Inferior parietal cortex (tissue), 1 donor: ENCODE data around the gene LMOD3.

Experiments
- DNase-seq: peaks from one replicate; pipeline ENCODE4 v3.0.0-alpha.2; 2016; ENCODE audit errors: extremely low spot score

The LMOD3 gene

GRCh38 chr3:69121950-69122349, 445 bp downstream of the LMOD3 start:
- DNase-seq: no peak

GRCh38 chr3:69121513-69121912, 882 bp downstream of the LMOD3 start:
- DNase-seq: no peak

- peak; percentile 92 for DNase-seq
Observed at GRCh38 chr3:69120879-69121464, 1.4 kb downstream of the LMOD3 start.

GRCh38 chr3:69119681-69120080, 2.7 kb downstream of the LMOD3 start:
- DNase-seq: no peak

GRCh38 chr3:69119138-69119537, 3.3 kb downstream of the LMOD3 start:
- no peak for DNase-seq

GRCh38 chr3:69118555-69118954, 3.8 kb downstream of the LMOD3 start:
- DNase-seq: no peak

GRCh38 chr3:69116897-69117296, 5.5 kb downstream of the LMOD3 start:
- peak; percentile 78 for DNase-seq

DNA sequence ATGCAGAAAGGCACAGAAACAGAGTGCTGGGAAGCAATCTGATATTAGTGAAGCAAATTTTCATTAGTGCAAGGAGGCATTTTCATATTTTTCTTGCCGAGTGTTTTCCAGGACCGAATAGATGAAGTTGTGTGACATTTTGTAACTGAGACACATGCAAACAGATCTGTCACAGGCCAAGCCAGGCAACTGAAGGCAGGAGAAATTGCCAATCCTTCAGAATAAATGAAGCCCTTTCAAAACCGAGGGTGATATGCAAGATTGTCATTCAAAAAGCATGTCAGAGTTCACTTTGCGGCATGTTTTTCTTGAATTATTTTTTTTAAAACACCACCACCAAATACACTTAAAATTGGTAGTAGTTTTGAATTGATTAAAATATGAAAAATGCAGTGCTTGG, 6.2 kb downstream of the LMOD3 start:
- no peak for DNase-seq

- no peak for DNase-seq
Observed at GRCh38 chr3:69115731-69116130, 6.7 kb downstream of the LMOD3 start.

DNA sequence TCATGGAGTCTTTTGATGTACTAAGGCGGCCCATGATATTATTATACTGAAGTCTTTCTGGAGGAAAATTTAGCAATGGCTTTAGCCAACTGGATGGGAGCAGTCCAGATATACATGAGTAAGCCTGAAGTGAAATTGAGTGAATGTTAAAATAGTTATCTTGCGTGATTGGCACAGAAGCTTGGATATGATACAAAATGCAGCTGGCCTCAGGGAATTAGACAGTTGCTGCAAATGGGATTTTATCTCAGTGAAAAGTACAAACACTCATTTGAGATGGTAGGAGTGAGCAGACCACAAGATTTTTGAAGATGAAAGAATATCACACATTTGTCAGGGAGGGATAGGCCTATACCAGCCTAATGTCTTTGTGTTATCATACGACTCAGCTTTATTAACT, 8.9 kb downstream of the LMOD3 start:
- no peak for DNase-seq

DNA sequence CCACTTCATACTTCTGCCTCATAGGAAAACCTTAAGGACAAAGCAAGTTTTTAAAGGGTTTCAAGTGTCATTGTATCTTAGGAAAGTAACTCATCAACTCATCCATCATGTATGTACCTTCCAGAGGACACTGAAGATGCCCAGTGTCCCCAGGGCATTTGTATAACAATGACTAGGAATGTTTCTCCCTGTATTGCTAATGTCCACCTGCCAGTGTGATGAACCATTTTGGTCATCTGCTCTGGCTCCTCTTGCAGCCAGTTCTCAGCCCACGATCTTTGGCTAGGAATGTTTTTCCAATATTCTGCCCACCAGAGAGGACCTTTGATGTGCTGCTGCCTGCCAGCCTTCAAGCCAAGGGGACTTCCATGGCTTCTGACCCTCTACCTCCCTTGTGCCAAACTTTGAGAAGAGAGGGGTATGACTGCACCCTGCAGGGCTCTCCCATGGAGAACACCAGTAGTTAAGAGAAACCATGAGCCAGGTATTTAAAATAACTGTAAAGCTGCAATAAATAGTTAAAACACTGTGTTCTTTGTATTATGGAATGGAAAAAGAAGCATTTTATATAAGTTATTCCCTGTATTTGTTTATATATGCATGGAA, 11.4 kb downstream of the LMOD3 start:
- DNase-seq: no peak

DNA sequence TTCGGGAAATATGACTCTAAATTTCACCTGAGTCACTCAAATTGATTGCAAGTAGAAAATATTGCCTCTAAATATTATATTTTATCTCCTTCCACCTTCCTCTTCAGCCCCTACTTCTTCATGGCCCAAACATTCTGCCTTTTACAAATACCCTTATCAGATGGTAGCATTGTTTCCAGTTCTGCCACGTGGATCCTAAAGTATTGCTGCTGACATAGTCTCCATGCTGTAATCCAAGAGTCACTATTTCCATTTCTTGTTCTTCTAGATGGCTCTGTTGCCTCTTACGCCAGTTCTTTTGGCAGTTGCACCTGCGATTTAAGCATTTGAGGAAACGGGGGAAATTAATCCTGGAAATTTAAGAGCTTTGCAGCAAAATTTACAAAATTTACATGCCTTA, 13.6 kb downstream of the LMOD3 start:
- no peak for DNase-seq

DNA sequence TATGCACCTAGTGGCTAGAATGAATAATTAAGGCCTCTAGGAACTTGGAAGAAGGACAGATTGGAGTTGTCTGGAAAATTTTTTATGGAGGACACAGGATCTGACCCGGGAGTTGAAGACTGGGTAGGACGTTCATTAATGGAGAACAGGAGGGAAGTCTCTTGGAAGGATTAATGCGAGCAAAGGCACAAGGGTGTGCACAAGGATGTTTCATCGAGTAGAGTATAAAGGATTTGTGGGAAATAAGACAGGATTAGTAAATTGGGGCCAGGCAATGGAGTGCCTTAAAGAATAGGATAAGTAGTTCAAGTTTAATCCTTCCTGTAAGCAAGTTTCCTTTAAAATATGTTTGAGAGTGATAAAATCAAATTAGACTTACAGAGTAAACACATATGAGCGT, 14.6 kb downstream of the LMOD3 start:
- no peak for DNase-seq

DNA sequence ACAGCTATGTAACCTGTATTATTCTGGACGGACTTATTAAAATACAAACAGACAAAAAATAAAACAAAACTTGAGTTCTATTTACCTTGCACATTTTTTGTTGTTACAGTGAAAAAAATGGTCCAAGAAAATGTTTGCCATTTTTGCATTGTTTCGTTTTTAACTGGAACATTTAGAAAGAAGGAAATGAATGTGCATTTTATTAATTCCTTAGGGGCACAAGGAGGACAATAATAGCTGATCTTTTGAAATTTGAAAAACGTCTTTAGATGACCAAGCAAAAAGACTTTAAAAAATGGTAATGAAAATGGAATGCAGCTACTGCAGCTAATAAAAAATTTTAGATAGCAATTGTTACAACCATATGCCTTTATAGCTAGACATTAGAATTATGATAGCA, 17.1 kb downstream of the LMOD3 start:
- no peak for DNase-seq

GRCh38 chr3:69104586-69104985, 17.8 kb downstream of the LMOD3 start:
- DNase-seq: no peak

- no peak for DNase-seq
Observed at GRCh38 chr3:69103123-69103522, 19.3 kb downstream of the LMOD3 start.

DNA sequence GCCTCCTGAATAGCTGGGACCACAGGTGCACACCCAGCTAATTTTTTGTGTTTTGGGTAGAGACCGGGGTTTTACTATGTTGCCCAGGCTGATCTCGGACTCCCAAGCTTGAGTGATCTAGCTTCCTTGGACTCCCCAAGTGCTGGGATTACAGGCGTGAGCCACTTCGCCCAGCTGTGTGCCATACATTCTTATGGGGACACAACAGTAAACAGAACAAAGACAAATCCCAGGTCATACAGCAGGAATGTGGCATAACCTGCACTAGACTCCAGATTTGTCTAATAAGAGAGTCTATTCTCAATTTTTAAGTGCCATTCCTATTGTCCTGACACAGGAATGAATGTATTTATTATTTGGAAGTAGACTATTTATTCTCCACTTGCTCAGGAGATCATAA, 20.0 kb downstream of the LMOD3 start:
- DNase-seq: no peak

DNA sequence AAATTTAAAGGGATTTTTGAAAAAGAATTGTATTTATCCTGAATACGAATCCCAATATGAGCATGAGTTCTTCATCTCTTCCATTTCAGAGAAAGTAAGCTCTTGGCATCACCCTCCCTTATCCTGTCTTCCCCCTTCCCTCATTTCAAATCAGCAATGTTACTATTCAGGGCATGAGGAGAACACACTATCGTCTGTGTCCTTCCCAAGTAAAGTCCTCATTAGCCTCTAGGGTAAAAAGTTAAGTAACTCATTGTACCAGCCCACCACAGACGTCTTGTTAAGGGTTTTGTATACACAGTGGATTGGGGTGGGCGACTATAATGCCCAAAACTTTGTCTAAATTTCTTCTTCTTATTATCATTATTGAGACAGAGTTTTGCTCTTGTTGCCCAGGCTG, 22.8 kb downstream of the LMOD3 start:
- DNase-seq: no peak

GRCh38 chr3:69097407-69098086, 24.8 kb downstream of the LMOD3 start:
- no peak for DNase-seq

GRCh38 chr3:69096299-69096698, 26.1 kb downstream of the LMOD3 start:
- no peak for DNase-seq

GRCh38 chr3:69095636-69096035, 26.8 kb downstream of the LMOD3 start:
- no peak for DNase-seq

GRCh38 chr3:69094467-69095205, 27.8 kb downstream of the LMOD3 start:
- peak; percentile 70 for DNase-seq

DNA sequence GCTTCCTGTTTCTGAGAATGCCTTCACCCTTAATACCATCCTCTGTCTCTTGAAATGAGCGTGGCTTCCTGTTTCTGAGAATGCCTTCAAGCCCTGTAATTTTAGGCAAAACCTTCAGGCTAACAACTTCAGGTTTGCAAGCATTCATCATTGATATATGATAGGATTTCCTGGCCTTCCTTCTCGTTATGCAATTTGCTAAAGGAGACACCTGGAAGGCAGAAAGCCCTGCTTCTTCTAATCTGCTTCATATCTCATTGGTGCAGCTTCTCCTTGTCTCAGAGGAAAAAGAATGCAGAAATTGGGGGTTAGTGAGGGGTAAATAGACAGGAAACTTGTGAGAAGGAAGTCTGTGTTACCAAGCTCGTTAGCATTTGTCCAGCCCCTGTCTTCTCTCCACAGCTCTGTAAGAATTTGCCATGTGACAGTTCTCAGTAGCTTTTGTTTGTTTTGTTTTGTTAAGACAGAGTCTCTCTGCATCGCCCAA, 30.3 kb downstream of the LMOD3 start:
- peak; percentile 63 for DNase-seq
